Activated B cell treated with CpG ODN at 0.5 μM for 24 hours (primary cell): ENCODE data around the gene NOS1AP. TPM values are rescaled to one million over a fixed set of nuclear protein-coding genes. Genes with fewer than 3 reads are reported as not detected.

Experiments used
- ATAC-seq: fragments of 200-7000 bp; cut with Tn5 transposase; one replicate; pipeline ENCODE4 v1.10.0; 2021; ENCODE audit warnings: low read depth, mild to moderate bottlenecking, moderate library complexity
- CTCF ChIA-PET: fragments of 350-600 bp; sonication (Branson Sonifier 250); formaldehyde crosslinking; loops from one replicate; lab custom pipeline; 2021; ENCODE audit warnings: antibody characterized with exemption; lab: Charles Lee
- POLR2A ChIA-PET: fragments of 350-600 bp; sonication (Branson Sonifier 250); formaldehyde crosslinking; loops from one replicate; lab custom pipeline; 2021; ENCODE audit warnings: antibody characterized with exemption; lab: Charles Lee
- DNase-seq: peaks from one replicate; pipeline ENCODE4 v3.0.0; 2022
- H3K27ac Mint-ChIP-seq: one replicate; pipeline ENCODE4 v1.8.0; 2020; ENCODE audit warnings: mixed read lengths
- H3K27me3 Mint-ChIP-seq: one replicate; pipeline ENCODE4 v1.8.0; 2021; ENCODE audit warnings: mixed read lengths
- H3K36me3 Mint-ChIP-seq: one replicate; pipeline ENCODE4 v1.8.0; 2021; ENCODE audit warnings: low read depth, mixed read lengths
- H3K4me1 Mint-ChIP-seq: one replicate; pipeline ENCODE4 v1.8.0; 2021; ENCODE audit warnings: mixed read lengths
- H3K4me3 Mint-ChIP-seq: one replicate; pipeline ENCODE4 v1.8.0; 2020; ENCODE audit warnings: mild to moderate bottlenecking, mixed read lengths
- H3K9me3 Mint-ChIP-seq: one replicate; pipeline ENCODE4 v1.8.0; 2020; ENCODE audit warnings: mixed read lengths
- intact Hi-C: fragments of 100-400 bp; cut with micrococcal nuclease; formaldehyde crosslinking; loops from one replicate; pipeline ENCODE4 v1.15.1; 2024
- total RNA-seq: library from RNA; stranded (reverse); gene quantifications from 2 replicates; pipeline ENCODE4 v1.2.3, GENCODE V29; 2022
- TF ChIP-seq, protein P1 (sequence below): fragments of 200-600 bp; IDR thresholded peaks from one replicate; pipeline ENCODE4 v1.8.0; 2022; ENCODE audit warnings: antibody characterized with exemption, mild to moderate bottlenecking

The NOS1AP gene
- total RNA-seq, 1 donor from 2014 or later, result not detected

- POLR2A ChIA-PET, result no interaction called here
- intact Hi-C loops, result no loop called here
Measured at GRCh38 chr1:162376691-162377090, 307.2 kb downstream of the NOS1AP start, which contains the start of gene SPATA46. Gene SPATA46 (minus strand): TSS chr1:162376854. CDS start chr1:162376790, 64 bp downstream.

DNA sequence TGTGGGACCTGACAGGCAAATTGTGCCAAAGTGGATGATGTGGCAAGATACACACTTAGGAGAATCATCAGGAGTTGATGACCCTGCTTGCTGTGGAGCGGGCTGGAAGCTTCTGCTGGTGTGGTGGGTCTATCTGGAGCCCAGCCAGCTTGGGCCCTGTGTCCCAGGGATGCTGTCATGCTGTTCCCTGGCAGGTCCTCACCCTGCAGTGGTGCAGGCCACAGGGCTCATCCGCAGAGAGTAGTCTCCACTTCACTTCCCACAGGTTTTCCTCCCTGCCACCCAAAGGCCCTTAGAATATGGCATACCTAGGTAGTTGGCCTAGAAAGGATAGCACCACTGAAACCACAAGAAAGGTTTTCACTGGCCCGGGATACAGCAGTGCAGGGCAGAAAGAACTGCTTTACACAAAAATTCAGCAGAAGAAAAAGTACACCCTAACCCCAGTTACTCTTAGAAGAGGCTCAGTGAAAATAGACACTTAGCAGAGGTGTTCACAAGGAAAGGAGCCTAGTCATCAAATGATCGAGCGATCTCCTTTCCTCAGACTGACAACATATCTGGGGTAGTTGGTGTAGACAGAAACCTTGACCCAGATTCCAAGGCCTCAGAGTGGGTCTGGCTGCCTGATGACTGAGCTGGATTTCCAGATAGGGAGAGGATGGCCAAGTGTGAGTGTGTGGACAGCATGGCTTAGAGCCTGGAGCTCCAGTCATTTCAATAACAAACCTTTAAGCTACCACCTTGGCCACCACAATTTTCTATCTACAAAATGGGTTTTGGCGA, 310.8 kb downstream of the NOS1AP start:
- H3K4me1 Mint-ChIP-seq, result no peaks in the 10 kb centered on the region
- no peaks in the 10 kb centered on the region for H3K27me3 Mint-ChIP-seq
- H3K4me3 Mint-ChIP-seq, result no peak overlapping the region
- POLR2A ChIA-PET, result no interaction called here
- ATAC-seq (no peak), DNase-seq (no peak)
- no peak overlapping the region for H3K27ac Mint-ChIP-seq
- no peaks in the 10 kb centered on the region for H3K36me3 Mint-ChIP-seq
- H3K9me3 Mint-ChIP-seq, result no peaks in the 10 kb centered on the region
- intact Hi-C loops, result no loop called here
- CTCF ChIA-PET, result no interaction called here
- TF ChIP-seq, protein P1, sequence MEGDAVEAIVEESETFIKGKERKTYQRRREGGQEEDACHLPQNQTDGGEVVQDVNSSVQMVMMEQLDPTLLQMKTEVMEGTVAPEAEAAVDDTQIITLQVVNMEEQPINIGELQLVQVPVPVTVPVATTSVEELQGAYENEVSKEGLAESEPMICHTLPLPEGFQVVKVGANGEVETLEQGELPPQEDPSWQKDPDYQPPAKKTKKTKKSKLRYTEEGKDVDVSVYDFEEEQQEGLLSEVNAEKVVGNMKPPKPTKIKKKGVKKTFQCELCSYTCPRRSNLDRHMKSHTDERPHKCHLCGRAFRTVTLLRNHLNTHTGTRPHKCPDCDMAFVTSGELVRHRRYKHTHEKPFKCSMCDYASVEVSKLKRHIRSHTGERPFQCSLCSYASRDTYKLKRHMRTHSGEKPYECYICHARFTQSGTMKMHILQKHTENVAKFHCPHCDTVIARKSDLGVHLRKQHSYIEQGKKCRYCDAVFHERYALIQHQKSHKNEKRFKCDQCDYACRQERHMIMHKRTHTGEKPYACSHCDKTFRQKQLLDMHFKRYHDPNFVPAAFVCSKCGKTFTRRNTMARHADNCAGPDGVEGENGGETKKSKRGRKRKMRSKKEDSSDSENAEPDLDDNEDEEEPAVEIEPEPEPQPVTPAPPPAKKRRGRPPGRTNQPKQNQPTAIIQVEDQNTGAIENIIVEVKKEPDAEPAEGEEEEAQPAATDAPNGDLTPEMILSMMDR, result no peak

More at GRCh38 chr1:162376691-162377090, 307.2 kb downstream of the NOS1AP start, which contains the start of gene SPATA46:
- CTCF ChIA-PET, result no interaction called here
- TF ChIP-seq, protein P1, result no peak
- Mint-ChIP-seq H3K4me1 (no peaks in the 10 kb centered on the region), H3K36me3 (no peaks in the 10 kb centered on the region), H3K27me3 (peaks cover 3% of the 10 kb centered on the region), H3K27ac (no peak within 1 kb of the TSS), H3K9me3 (no peaks in the 10 kb centered on the region), H3K4me3 (no peak within 1 kb of the TSS)
- ATAC-seq (no peak), DNase-seq (no peak)

GRCh38 chr1:162381383-162381782, 311.9 kb downstream of the NOS1AP start, which contains the start of gene C1orf226:
Gene C1orf226 (plus strand): TSS chr1:162381728. CDS start chr1:162381902, 174 bp downstream.
- no peak for ATAC-seq
- intact Hi-C loops, result no loop called here
- Mint-ChIP-seq H3K4me1 (no peaks in the 10 kb centered on the region), H3K4me3 (no peak within 1 kb of the TSS), H3K9me3 (no peaks in the 10 kb centered on the region), H3K27ac (no peak within 1 kb of the TSS), H3K36me3 (no peaks in the 10 kb centered on the region), H3K27me3 (no peaks in the 10 kb centered on the region)
- ChIA-PET CTCF (no interaction called here), POLR2A (no interaction called here)
- no peak for DNase-seq
- TF ChIP-seq, protein P1, result no peak

GRCh38 chr1:162381941-162382750, 312.7 kb downstream of the NOS1AP start:
- Mint-ChIP-seq H3K27ac (no peak overlapping the region), H3K4me3 (no peak overlapping the region), H3K9me3 (no peaks in the 10 kb centered on the region), H3K36me3 (no peaks in the 10 kb centered on the region), H3K27me3 (no peaks in the 10 kb centered on the region), H3K4me1 (no peaks in the 10 kb centered on the region)
- TF ChIP-seq, protein P1, result no peak
- intact Hi-C loops, result no loop called here
- DNase-seq, result no peak
- CTCF ChIA-PET, result no interaction called here
- ATAC-seq, result no peak
- POLR2A ChIA-PET, result no interaction called here

- DNase-seq (no peak), ATAC-seq (no peak)
- Mint-ChIP-seq H3K36me3 (no peaks in the 10 kb centered on the region), H3K27ac (no peak overlapping the region), H3K27me3 (no peaks in the 10 kb centered on the region), H3K4me3 (no peak overlapping the region), H3K4me1 (no peaks in the 10 kb centered on the region), H3K9me3 (no peaks in the 10 kb centered on the region)
- TF ChIP-seq, protein P1, result no peak
- ChIA-PET POLR2A (no interaction called here), CTCF (no interaction called here)
- intact Hi-C loops, result no loop called here
Measured at GRCh38 chr1:162383091-162383490, 313.6 kb downstream of the NOS1AP start.
